Pancreas (tissue), 10 donors: ENCODE data around the gene SPP2. TPM values are rescaled to one million over a fixed set of nuclear protein-coding genes. Genes with fewer than 3 reads are reported as not detected.

Experiments used
- ATAC-seq, 4 donors: fragments of 200-7000 bp; cut with Tn5 transposase; one replicate each; pipeline versions ENCODE4 v1.8.0 to v1.9.1; 2020; ENCODE audit warnings: mild to moderate bottlenecking in 4 of 4, moderate library complexity in 4 of 4
- DNase-seq, 6 donors: peaks; one replicate each; pipeline ENCODE4 v3.0.0-alpha.2; 2020
- FAIRE-seq: peaks from 2 replicates; lab custom pipeline; 2012; peaks lifted over from hg19 to GRCh38; lab: Jason Lieb, UNC
- H3K27ac ChIP-seq, 4 donors: fragments of 200-600 bp; sonication (generic); 1 replicate in 3 of 4; 2 replicates in 1 of 4; pipeline versions ENCODE4 v1.5.0 to v1.8.0; 2020
- H3K27me3 ChIP-seq, 4 donors: fragments of 200-600 bp; one replicate each; pipeline ENCODE4 v1.8.0; 2021
- H3K36me3 ChIP-seq, 3 donors: fragments of 200-600 bp; sonication (generic) in 1 of 3; one replicate each; pipeline versions ENCODE4 v1.5.0 to v1.8.0; 2020 to 2021
- H3K4me1 ChIP-seq, 3 donors: fragments of 200-600 bp; one replicate each; pipeline ENCODE4 v1.8.0; 2021
- H3K4me3 ChIP-seq, 4 donors: fragments of 200-600 bp; sonication (generic) in 2 of 4; one replicate each; pipeline versions ENCODE4 v1.5.0 to v1.8.0; 2020 to 2021
- H3K9me3 ChIP-seq, 4 donors: fragments of 200-600 bp; one replicate each; pipeline ENCODE4 v1.8.0; 2021
- WGBS, 2 donors: extraction: QIAGEN DNeasy Blood & Tissue Kit; methylation state at CpG; one replicate each; pipeline ENCODE4 v1.1.7; 2013; 5-methylcytosine and 5-hydroxymethylcytosine counted together
- intact Hi-C, 3 donors: fragments of 100-400 bp; cut with DNase I; formaldehyde crosslinking; loops; one replicate each; pipeline versions ENCODE4 v1.11.1 to v1.14.2; 2022
- polyA plus RNA-seq, 2 donors: library from polyadenylated mRNA; stranded (reverse); fragments of 200-250 nt; gene quantifications; one replicate each; pipeline ENCODE4 v1.2.3, GENCODE V29; 2013
- total RNA-seq, 6 donors: library from RNA; stranded (reverse); fragmentation: NEBNext Ultra II Directional in 4 of 6; extraction: Animal tissue kit (Norgen Biotek cat#: 25700) in 4 of 6; gene quantifications; one replicate each; pipeline versions ENCODE4 v1.2.1 to v1.2.4, GENCODE V29; 2021 to 2023
- TF ChIP-seq, protein P1 (sequence below), 4 donors: fragments of 200-600 bp; sonication (generic) in 3 of 4; IDR thresholded peaks; one replicate each; pipeline versions ENCODE4 v1.5.0 to v1.8.0; 2021; ENCODE audit warnings: antibody characterized with exemption in 4 of 4
- donor health status: healthy with polysubstance abuse.
- donor health status: DM: no; HTN: no; CAD: no; lungs with moderate emphysema.
- donor health status: DM: no; HTN: no; CAD: no.
- donor health status: control.
- donor health status: control.
- donor health status: Bipolar disorder and iron deficiency.
- donor health status: DM: yes; HTN: yes; CAD: no.
- donor health status: DM: no; HTN: no; CAD: no.
- donor health status: DM: no; HTN: no; CAD: no.
- donor health status: DM: yes; HTN: yes; CAD: no.

Gene SPP2
- total and polyA plus RNA-seq, 8 donors, result not detected

DNA sequence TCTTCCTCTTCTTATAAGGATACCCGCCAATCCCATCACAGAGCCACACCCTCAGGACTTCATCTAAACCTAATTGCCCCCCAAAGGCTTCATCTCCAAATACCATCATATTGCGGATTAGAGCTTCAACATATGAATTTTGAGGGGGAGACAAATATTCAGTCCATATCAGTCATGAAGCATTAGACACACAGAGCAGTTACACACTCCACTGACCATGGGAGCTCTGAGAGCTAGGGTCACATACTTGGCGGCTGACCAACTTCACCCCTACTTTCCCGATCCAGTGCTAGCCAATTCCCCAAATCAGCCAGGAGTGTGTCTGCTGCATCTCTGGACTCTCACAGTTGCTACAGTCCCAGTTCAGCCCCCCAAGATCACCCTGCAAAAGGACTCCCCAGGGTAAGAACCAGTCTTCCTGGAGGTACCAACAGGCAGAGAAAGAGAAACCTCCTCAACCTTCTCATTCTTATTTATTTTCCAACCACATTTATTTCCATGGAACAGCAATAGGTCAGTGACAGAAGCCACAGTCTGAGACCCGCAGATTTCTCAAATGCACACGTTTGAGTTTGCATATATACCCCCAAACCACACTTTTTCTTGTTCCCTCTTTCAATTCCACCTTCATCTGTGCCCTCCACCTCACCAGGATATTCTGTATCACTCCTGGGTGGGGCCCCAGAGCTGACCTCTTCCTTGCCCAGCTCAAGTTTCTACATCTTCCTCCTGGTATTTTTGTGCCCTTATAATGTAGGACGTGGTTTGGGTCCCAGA is 33.3 kb downstream of the SPP2 start:
- WGBS, 2 donors, result 74 to 85% methylated on average over 7 of the region's 7 CpGs
- H3K4me3 ChIP-seq, result no peak overlapping the region
- FAIRE-seq (no peak), DNase-seq (no peak), ATAC-seq (no peak)
- H3K4me1 ChIP-seq, result peaks cover 12 to 21% (median 17%) of the 10 kb centered on the region in 3 donors
- peak overlapping the region; percentile 27 to 84 (median 48) for H3K27ac ChIP-seq
- no peaks in the 10 kb centered on the region for H3K36me3 ChIP-seq
- TF ChIP-seq, protein P1, sequence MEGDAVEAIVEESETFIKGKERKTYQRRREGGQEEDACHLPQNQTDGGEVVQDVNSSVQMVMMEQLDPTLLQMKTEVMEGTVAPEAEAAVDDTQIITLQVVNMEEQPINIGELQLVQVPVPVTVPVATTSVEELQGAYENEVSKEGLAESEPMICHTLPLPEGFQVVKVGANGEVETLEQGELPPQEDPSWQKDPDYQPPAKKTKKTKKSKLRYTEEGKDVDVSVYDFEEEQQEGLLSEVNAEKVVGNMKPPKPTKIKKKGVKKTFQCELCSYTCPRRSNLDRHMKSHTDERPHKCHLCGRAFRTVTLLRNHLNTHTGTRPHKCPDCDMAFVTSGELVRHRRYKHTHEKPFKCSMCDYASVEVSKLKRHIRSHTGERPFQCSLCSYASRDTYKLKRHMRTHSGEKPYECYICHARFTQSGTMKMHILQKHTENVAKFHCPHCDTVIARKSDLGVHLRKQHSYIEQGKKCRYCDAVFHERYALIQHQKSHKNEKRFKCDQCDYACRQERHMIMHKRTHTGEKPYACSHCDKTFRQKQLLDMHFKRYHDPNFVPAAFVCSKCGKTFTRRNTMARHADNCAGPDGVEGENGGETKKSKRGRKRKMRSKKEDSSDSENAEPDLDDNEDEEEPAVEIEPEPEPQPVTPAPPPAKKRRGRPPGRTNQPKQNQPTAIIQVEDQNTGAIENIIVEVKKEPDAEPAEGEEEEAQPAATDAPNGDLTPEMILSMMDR (IDR thresholded peaks at IDR 0.05), result no peak
- intact Hi-C loops, result no loop called here
- no peaks in the 10 kb centered on the region for H3K9me3 ChIP-seq
- H3K27me3 ChIP-seq, result no peaks in the 10 kb centered on the region

DNA sequence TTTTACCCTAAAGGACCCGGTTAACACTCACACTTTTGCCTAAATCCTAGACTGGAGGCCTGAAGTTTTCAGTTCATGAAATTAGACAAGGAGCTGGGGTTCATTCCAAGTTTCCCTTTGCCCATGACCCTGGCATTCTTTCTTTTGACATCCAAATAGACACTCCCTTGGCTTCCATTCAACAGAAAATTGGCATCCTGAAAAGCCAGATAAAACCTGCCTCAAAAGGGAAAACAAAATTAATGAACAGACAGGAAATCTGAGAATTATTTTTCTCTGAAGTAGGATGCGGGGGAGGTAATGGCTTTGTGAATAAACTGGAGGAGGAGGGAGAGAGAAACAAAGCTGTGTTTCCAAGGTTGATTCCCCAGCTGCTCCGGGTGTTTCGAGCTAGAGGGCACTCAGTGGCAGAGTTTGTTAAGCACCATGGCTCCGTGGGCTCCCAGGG is 41.0 kb downstream of the SPP2 start:
- Histone ChIP-seq H3K27ac (peak overlapping the region; percentile 51 to 86 (median 70)), H3K4me1 (peaks cover 5 to 23% (median 18%) of the 10 kb centered on the region in 3 donors), H3K36me3 (no peaks in the 10 kb centered on the region), H3K4me3 (no peak overlapping the region), H3K9me3 (no peaks in the 10 kb centered on the region), H3K27me3 (no peaks in the 10 kb centered on the region)
- no peak for FAIRE-seq
- ATAC-seq, result peak; percentile 77 to 87 (median 82)
- 3% methylated on average over 5 of the region's 5 CpGs for WGBS, 2 donors
- DNase-seq, result peak in 3 of 6 donors; percentile 25 to 59 (median 36)
- intact Hi-C loops, result no loop called here
- TF ChIP-seq, protein P1 (IDR thresholded peaks at IDR 0.05), result no peak

DNA sequence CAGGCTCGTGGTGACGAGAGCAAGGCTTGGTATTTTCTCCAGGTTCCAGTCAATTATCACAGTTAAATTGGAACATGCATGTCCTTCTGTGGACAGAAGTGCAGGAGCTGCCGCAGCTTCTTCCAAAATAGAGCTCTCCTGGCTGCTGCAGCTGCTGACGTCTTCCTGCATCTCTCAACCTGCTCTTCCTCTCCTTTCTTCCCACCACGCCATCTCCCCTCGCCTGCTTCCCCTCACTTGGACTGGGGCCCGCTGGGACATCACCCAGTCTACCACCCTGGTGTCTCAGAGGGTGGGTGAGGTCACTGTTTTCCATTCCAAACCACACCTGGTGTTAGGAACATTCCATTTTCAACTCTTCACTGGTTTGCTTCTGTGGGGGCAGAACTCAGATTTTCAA is 41.4 kb downstream of the SPP2 start:
- H3K36me3 ChIP-seq, result no peaks in the 10 kb centered on the region
- 17 to 37% methylated on average over 5 to 7 of the region's 7 CpGs for WGBS, 2 donors
- TF ChIP-seq, protein P1 (IDR thresholded peaks at IDR 0.05), result no peak
- H3K4me1 ChIP-seq, result peaks cover 5 to 23% (median 18%) of the 10 kb centered on the region in 3 donors
- DNase-seq (peak in 4 of 6 donors; percentile 14 to 43 (median 36)), ATAC-seq (peak; percentile 60 to 74 (median 72)), FAIRE-seq (no peak)
- intact Hi-C loops, result no loop called here
- no peaks in the 10 kb centered on the region for H3K9me3 ChIP-seq
- H3K4me3 ChIP-seq, result no peak overlapping the region
- H3K27me3 ChIP-seq, result no peaks in the 10 kb centered on the region
- H3K27ac ChIP-seq, result peak overlapping the region; percentile 51 to 86 (median 70)

DNA sequence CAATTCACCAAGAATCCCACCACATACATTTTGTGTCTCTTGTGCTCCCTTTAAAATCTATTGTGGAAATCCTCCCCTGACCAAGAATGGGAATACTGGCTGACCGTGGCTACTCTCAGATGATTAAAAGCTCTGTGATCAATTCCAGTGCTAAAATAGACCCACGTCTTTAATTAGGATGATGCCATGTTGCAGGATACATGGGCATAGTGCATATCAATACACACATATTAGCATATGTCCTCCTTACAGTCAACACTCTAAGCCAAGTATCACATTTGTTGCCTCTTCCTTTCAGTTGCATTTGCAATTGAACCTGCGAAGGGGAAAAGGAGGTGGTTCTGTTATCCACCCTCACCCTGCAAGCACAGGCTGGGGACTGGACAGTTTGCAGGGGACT is 41.8 kb downstream of the SPP2 start:
- Histone ChIP-seq H3K27ac (peak overlapping the region; percentile 51 to 86 (median 70)), H3K4me1 (peaks cover 5 to 23% (median 18%) of the 10 kb centered on the region in 3 donors), H3K9me3 (no peaks in the 10 kb centered on the region), H3K27me3 (no peaks in the 10 kb centered on the region), H3K4me3 (no peak overlapping the region), H3K36me3 (no peaks in the 10 kb centered on the region)
- TF ChIP-seq, protein P1 (IDR thresholded peaks at IDR 0.05), result no peak
- intact Hi-C loops, result no loop called here
- ATAC-seq, result peak in 1 of 4 donors; percentile 29
- FAIRE-seq, result no peak
- WGBS, 2 donors, result 71 to 74% methylated on average over 3 of the region's 3 CpGs
- no peak for DNase-seq

DNA sequence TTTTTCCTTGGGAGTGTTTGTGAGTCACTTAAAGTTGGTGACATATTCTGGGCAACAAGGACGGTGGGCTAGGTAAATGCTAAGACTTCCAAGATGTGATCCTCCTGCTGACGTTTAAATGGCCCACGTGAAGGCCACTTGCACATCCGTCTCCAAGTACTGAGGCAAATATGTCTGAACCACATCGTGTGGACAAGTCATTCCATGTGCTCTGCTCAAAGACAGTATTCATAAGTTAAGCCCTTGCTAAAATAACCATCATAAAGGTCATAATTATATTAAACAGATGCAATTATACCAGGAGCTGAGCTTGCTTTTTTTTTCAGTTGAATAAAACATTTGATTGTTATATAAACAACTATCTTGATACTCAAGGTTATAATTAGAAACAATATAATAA is 44.8 kb downstream of the SPP2 start:
- FAIRE-seq, result no peak

More for the DNA sequence above, 44.8 kb downstream of the SPP2 start:
- no peak for DNase-seq
- Histone ChIP-seq H3K36me3 (no peaks in the 10 kb centered on the region), H3K4me3 (no peak overlapping the region), H3K9me3 (no peaks in the 10 kb centered on the region), H3K27ac (no peak overlapping the region), H3K27me3 (no peaks in the 10 kb centered on the region), H3K4me1 (peaks cover 5 to 23% (median 18%) of the 10 kb centered on the region in 3 donors)
- 78 to 82% methylated on average over 5 of the region's 5 CpGs for WGBS, 2 donors
- ATAC-seq, result no peak
- TF ChIP-seq, protein P1 (IDR thresholded peaks at IDR 0.05), result no peak
- intact Hi-C loops, result no loop called here
